ENCODE measurements around the gene PDPN.

The PDPN gene

GRCh38 chr1:13595411-13595810, 11.8 kb downstream of the PDPN start:
- no peak for DNase-seq (ENCODE audit: low read depth)
- H3K4me3 ChIP-seq (ENCODE audit: low read depth, low read length): no peak overlapping the region
- TF ChIP-seq CTCF (IDR thresholded peaks at IDR 0.05; ENCODE audit: insufficient read depth, low read depth, low read length, missing control alignments): no peak

GRCh38 chr1:13597166-13597565, 13.5 kb downstream of the PDPN start:
- no peak for TF ChIP-seq CTCF (IDR thresholded peaks at IDR 0.05; ENCODE audit: insufficient read depth, low read depth, low read length, missing control alignments)
- no peak overlapping the region for H3K4me3 ChIP-seq (ENCODE audit: low read depth, low read length)
- no peak for DNase-seq (ENCODE audit: low read depth)

- DNase-seq (ENCODE audit: low read depth): no peak
- no peak for TF ChIP-seq CTCF (IDR thresholded peaks at IDR 0.05; ENCODE audit: insufficient read depth, low read depth, low read length, missing control alignments)
- H3K4me3 ChIP-seq (ENCODE audit: low read depth, low read length): no peak overlapping the region
These were observed 17.3 kb downstream of the PDPN start for GRCh38 chr1:13600762-13601453.

- H3K4me3 ChIP-seq (ENCODE audit: low read depth, low read length): no peak overlapping the region
- no peak for TF ChIP-seq CTCF (IDR thresholded peaks at IDR 0.05; ENCODE audit: insufficient read depth, low read depth, low read length, missing control alignments)
- no peak for DNase-seq (ENCODE audit: low read depth)
These were observed 20.5 kb downstream of the PDPN start for GRCh38 chr1:13604176-13604575.

GRCh38 chr1:13604721-13605120, 21.1 kb downstream of the PDPN start:
- no peak for TF ChIP-seq CTCF (IDR thresholded peaks at IDR 0.05; ENCODE audit: insufficient read depth, low read depth, low read length, missing control alignments)
- DNase-seq (ENCODE audit: low read depth): no peak
- no peak overlapping the region for H3K4me3 ChIP-seq (ENCODE audit: low read depth, low read length)

- no peak for DNase-seq (ENCODE audit: low read depth)
These were observed 21.5 kb downstream of the PDPN start for GRCh38 chr1:13605159-13605558.

More at GRCh38 chr1:13605159-13605558, 21.5 kb downstream of the PDPN start:
- no peak for TF ChIP-seq CTCF (IDR thresholded peaks at IDR 0.05; ENCODE audit: insufficient read depth, low read depth, low read length, missing control alignments)
- no peak overlapping the region for H3K4me3 ChIP-seq (ENCODE audit: low read depth, low read length)
